Measurements from ENCODE around the gene DMD. TPM values are rescaled to one million over a fixed set of nuclear protein-coding genes. Genes with fewer than 3 reads are reported as not detected.

Gene DMD
- total RNA-seq, 2 experiments from 2014 or later: 0.27 to 0.49 TPM

DNA sequence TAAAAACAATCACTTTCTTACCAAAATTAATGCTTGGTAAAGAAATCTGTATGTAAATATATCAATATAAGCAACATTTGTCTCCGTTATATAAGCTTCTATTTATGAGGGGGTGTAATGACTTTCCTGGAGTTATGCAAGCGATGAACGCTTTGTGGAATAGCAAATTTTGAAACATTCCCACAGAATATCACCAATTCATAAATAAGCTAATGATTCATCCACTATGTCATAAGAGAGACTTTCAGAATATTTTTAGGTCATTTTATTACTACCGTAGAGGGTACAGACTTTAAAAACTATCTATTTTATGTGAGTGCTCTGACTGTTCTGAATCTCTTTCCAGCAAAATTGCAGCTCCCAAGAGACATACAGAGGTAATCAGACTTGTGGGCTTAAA lies 1960.0 kb downstream of the DMD start:
- ChIA-PET CTCF (no interaction called here), POLR2A (no interaction called here)
- DNase-seq (no peak), ATAC-seq (no peak)
- Mint-ChIP-seq H3K27me3 (no peaks in the 10 kb centered on the region), H3K27ac (no peak overlapping the region), H3K4me1 (ENCODE audit: low read depth) (no peaks in the 10 kb centered on the region), H3K36me3 (ENCODE audit: low read depth) (no peaks in the 10 kb centered on the region), H3K4me3 (no peak overlapping the region), H3K9me3 (no peaks in the 10 kb centered on the region)
- intact Hi-C loops (cut with micrococcal nuclease): no loop called here
- TF ChIP-seq, protein P1, sequence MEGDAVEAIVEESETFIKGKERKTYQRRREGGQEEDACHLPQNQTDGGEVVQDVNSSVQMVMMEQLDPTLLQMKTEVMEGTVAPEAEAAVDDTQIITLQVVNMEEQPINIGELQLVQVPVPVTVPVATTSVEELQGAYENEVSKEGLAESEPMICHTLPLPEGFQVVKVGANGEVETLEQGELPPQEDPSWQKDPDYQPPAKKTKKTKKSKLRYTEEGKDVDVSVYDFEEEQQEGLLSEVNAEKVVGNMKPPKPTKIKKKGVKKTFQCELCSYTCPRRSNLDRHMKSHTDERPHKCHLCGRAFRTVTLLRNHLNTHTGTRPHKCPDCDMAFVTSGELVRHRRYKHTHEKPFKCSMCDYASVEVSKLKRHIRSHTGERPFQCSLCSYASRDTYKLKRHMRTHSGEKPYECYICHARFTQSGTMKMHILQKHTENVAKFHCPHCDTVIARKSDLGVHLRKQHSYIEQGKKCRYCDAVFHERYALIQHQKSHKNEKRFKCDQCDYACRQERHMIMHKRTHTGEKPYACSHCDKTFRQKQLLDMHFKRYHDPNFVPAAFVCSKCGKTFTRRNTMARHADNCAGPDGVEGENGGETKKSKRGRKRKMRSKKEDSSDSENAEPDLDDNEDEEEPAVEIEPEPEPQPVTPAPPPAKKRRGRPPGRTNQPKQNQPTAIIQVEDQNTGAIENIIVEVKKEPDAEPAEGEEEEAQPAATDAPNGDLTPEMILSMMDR (IDR thresholded peaks at IDR 0.05): no peak

DNA sequence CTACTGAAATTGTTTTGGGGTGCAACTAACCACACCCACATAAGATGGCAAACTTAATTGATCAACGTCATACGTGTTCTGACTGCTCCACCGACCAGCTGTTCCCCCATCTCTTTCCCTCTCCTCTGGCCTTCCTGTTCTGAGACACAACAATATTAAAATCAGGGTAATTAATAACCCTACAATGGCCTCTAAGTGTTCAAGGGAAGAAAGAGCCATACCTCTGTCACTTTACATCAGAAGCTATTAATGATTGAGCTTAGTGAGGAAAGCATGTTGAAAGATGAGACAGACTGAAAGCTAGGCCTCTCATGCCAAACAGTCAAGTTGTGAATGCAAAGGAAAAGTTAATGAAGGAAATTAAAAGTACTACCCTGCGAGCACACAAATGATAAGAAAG lies 1965.6 kb downstream of the DMD start:
- DNase-seq (no peak), ATAC-seq (no peak)
- CTCF ChIA-PET: no interaction called here
- H3K4me3 Mint-ChIP-seq: no peak overlapping the region
- H3K27ac Mint-ChIP-seq: no peak overlapping the region
- intact Hi-C loops (cut with micrococcal nuclease): no loop called here
- H3K9me3 Mint-ChIP-seq: no peaks in the 10 kb centered on the region
- no peaks in the 10 kb centered on the region for H3K36me3 Mint-ChIP-seq (ENCODE audit: low read depth)
- TF ChIP-seq, protein P1 (IDR thresholded peaks at IDR 0.05): no peak
- H3K4me1 Mint-ChIP-seq (ENCODE audit: low read depth): no peaks in the 10 kb centered on the region
- POLR2A ChIA-PET: no interaction called here
- no peaks in the 10 kb centered on the region for H3K27me3 Mint-ChIP-seq

DNA sequence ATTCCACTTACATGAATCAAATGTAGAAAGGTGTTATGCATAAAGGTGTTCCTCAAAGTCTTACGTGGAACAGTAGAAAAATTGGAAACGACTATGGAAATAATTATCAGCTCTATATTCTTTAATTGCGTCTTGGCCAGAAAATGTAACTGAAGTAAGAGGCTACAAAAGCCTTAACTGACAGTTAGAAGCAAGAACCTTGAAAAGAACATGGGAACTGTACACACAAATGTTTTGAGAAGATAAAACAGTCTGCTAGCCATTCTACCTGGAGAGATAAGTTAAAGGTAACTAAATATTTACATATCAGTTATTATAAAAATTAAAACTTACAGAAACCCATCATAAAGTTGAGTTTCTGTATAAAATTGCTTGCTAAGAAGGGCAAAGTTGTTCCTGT lies 1967.5 kb downstream of the DMD start:
- Mint-ChIP-seq H3K4me1 (ENCODE audit: low read depth) (no peaks in the 10 kb centered on the region), H3K36me3 (ENCODE audit: low read depth) (no peaks in the 10 kb centered on the region), H3K27ac (no peak overlapping the region), H3K9me3 (no peaks in the 10 kb centered on the region), H3K27me3 (no peaks in the 10 kb centered on the region), H3K4me3 (no peak overlapping the region)
- TF ChIP-seq, protein P1 (IDR thresholded peaks at IDR 0.05): no peak
- CTCF ChIA-PET: no interaction called here
- intact Hi-C loops (cut with micrococcal nuclease): no loop called here
- no peak for DNase-seq
- ATAC-seq: no peak
- POLR2A ChIA-PET: no interaction called here

DNA sequence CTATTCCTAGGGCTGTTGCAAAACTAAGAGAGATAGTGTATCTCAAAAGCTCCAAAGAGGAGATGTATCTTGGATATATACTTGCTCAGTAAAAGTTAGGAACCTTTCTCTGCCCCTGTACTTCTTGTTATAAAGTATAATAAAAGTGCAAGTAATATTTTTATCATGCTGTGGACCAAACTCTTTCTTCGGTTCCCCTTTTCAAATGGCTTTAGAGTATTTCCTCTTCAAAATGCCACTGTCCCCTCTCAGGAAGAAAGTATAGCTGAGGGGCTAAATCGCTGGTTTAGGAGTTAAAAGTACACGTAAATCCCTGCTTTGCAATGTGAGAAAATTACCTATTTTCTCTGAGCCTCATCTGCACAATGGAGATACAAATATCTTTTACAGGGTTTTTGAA lies 1970.4 kb downstream of the DMD start:
- intact Hi-C loops (cut with micrococcal nuclease): no loop called here
- Mint-ChIP-seq H3K36me3 (ENCODE audit: low read depth) (no peaks in the 10 kb centered on the region), H3K27me3 (no peaks in the 10 kb centered on the region), H3K4me3 (no peak overlapping the region), H3K27ac (no peak overlapping the region), H3K4me1 (ENCODE audit: low read depth) (no peaks in the 10 kb centered on the region), H3K9me3 (no peaks in the 10 kb centered on the region)
- ChIA-PET CTCF (no interaction called here), POLR2A (no interaction called here)
- TF ChIP-seq, protein P1 (IDR thresholded peaks at IDR 0.05): no peak
- ATAC-seq (no peak), DNase-seq (no peak)

DNA sequence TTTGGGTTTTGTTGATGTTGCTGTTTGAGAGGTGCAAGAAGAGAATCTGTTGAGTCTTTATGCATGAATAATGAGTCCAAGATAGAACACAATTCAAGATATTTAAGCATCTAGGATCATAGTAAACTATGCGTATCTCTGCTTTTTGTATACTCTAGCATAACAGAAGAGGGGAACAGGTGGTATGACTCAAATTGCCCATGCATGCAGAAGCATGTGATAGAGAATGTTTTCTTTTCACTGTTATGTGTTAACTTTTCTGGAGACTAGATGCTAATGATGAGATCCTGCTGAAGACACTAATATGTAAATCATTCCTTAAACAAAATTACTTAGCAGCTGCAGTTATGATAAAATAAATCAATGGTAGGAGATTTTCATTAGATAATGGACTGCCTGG lies 1974.2 kb downstream of the DMD start:
- ChIA-PET POLR2A (no interaction called here), CTCF (no interaction called here)
- Mint-ChIP-seq H3K9me3 (no peaks in the 10 kb centered on the region), H3K36me3 (ENCODE audit: low read depth) (no peaks in the 10 kb centered on the region), H3K27ac (no peak overlapping the region), H3K4me1 (ENCODE audit: low read depth) (no peaks in the 10 kb centered on the region), H3K4me3 (no peak overlapping the region), H3K27me3 (no peaks in the 10 kb centered on the region)
- intact Hi-C loops (cut with micrococcal nuclease): no loop called here
- TF ChIP-seq, protein P1 (IDR thresholded peaks at IDR 0.05): no peak
- ATAC-seq (no peak), DNase-seq (no peak)
